ENCODE data around the gene SPZ1.

DNA sequence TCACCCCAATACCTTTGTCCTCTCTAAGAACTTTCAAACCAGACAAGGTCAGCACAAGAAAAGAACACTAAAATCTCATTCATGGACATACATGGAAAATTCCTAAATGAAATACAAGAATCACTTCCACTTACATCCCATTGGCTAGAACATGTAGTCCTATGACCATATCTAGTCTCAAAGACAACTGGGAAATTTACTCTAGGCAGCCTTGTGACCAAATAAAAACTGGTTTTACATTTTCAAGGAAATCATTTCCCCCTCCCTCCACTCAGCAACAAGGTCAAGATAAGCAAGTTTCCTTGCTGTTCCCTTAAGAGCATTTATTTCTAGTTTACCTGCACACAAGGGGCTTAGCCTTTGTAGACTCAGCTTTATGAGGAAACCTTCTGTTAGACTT lies 43.6 kb upstream of the SPZ1 start:
- TF ChIP-seq, protein P1, sequence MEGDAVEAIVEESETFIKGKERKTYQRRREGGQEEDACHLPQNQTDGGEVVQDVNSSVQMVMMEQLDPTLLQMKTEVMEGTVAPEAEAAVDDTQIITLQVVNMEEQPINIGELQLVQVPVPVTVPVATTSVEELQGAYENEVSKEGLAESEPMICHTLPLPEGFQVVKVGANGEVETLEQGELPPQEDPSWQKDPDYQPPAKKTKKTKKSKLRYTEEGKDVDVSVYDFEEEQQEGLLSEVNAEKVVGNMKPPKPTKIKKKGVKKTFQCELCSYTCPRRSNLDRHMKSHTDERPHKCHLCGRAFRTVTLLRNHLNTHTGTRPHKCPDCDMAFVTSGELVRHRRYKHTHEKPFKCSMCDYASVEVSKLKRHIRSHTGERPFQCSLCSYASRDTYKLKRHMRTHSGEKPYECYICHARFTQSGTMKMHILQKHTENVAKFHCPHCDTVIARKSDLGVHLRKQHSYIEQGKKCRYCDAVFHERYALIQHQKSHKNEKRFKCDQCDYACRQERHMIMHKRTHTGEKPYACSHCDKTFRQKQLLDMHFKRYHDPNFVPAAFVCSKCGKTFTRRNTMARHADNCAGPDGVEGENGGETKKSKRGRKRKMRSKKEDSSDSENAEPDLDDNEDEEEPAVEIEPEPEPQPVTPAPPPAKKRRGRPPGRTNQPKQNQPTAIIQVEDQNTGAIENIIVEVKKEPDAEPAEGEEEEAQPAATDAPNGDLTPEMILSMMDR (IDR thresholded peaks at IDR 0.05), result no peak
- no peak for TF ChIP-seq POLR2A (IDR thresholded peaks at IDR 0.05)
